Upper lobe of left lung (tissue), 4 donors: ENCODE data around the gene PPP1R12A.

Source experiments
- CTCF ChIP-seq, 6 experiments: fragments of 450-650 bp in 4 of 6; fragments of 200-600 bp in 2 of 6; sonication (generic) in 2 of 6; IDR thresholded peaks; one replicate each; pipeline ENCODE4 v1.5.1; 2016 to 2019; ENCODE audit warnings: antibody characterized with exemption in 6 of 6
- EP300 ChIP-seq, 4 donors: sonication (generic); formaldehyde crosslinking; IDR thresholded peaks; one replicate each; pipeline ENCODE4 v1.5.1; 2017; ENCODE audit warnings: antibody characterized with exemption in 4 of 4, control low read depth in 2 of 4
- POLR2AphosphoS5 ChIP-seq, 2 donors: sonication (generic); formaldehyde crosslinking; IDR thresholded peaks; one replicate each; pipeline ENCODE4 v1.5.1; 2017; ENCODE audit warnings: antibody characterized with exemption in 2 of 2

GRCh38 chr12:79945433-79945832, 10.5 kb upstream of the PPP1R12A start:
- TF ChIP-seq CTCF (IDR thresholded peaks at IDR 0.05) (no peak), POLR2AphosphoS5 (IDR thresholded peaks at IDR 0.05) (no peak), EP300 (IDR thresholded peaks at IDR 0.05) (no peak)
